Prostate gland (tissue), 2 donors: Measurements from ENCODE around the gene C16orf90.

Source experiments
- CTCF ChIP-seq, 4 experiments: fragments of 200-600 bp in 2 of 4; fragments of 450-650 bp in 2 of 4; sonication (generic) in 2 of 4; IDR thresholded peaks; 1 replicate in 3 of 4; 2 replicates in 1 of 4; pipeline ENCODE4 v1.5.1; 2016 to 2019; ENCODE audit warnings: antibody characterized with exemption in 4 of 4, mild to moderate bottlenecking in 2 of 4, moderate library complexity in 2 of 4
- POLR2A ChIP-seq: fragments of 450-650 bp; IDR thresholded peaks from one replicate; pipeline ENCODE4 v1.6.1; 2016; ENCODE audit warnings: antibody characterized with exemption, mild to moderate bottlenecking
- POLR2AphosphoS5 ChIP-seq: sonication (generic); formaldehyde crosslinking; IDR thresholded peaks from one replicate; pipeline ENCODE4 v1.6.1; 2017; ENCODE audit warnings: antibody characterized with exemption

- TF ChIP-seq POLR2A (no peak), CTCF (IDR thresholded peaks at IDR 0.05) (no peak), POLR2AphosphoS5 (no peak)
Observed at GRCh38 chr16:3481696-3482658, 13.3 kb downstream of the C16orf90 start.
